DMS153 (cell line): ENCODE results near the gene MECR.

Experiments
- DNase-seq: peaks from one replicate; lab custom pipeline; 2025; lab: John Stamatoyannopoulos, UW

Gene MECR, protein sequence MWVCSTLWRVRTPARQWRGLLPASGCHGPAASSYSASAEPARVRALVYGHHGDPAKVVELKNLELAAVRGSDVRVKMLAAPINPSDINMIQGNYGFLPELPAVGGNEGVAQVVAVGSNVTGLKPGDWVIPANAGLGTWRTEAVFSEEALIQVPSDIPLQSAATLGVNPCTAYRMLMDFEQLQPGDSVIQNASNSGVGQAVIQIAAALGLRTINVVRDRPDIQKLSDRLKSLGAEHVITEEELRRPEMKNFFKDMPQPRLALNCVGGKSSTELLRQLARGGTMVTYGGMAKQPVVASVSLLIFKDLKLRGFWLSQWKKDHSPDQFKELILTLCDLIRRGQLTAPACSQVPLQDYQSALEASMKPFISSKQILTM

DNA sequence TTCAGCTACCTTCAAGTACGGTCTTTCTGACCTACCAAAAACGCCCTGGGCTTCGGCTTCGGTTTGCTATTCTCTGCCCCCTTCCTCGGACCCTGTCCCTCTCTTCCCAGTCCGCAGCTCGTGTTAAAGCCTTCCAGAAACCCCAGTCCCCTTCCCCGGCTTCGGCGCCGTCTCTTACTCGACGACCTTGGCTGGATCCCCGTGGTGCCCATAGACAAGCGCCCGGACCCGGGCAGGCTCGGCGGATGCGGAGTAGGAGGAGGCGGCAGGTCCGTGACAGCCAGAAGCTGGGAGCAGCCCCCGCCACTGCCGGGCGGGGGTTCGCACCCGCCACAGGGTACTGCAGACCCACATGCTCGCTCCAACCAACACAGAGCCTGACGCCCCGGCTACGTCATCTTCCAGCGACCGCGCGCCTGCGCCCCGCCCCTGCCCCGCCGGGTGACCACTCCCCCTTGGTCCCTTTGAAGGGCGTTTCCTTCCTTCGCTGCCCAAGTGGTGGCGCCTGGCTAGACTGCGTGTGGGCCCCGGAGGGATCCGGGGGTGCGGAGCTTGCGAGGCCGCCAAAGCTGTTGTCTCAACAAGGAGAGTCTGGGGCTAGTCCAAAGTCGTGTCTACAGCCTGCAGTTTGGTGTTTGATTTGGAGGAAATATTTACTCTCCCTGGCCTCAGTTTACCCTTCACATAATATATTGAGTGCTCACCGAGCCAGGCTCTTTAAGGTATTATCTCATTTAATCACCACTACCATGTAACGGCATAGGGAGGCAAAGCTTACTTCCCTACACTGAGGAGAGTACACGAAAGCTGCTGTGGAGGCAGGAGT, at the start of gene MECR:
Gene MECR (minus strand): TSS at position 382 of the 826 bp plus-strand sequence. CDS start 28 bp downstream, at position 354.
- DNase-seq = peak; percentile 94

DNA sequence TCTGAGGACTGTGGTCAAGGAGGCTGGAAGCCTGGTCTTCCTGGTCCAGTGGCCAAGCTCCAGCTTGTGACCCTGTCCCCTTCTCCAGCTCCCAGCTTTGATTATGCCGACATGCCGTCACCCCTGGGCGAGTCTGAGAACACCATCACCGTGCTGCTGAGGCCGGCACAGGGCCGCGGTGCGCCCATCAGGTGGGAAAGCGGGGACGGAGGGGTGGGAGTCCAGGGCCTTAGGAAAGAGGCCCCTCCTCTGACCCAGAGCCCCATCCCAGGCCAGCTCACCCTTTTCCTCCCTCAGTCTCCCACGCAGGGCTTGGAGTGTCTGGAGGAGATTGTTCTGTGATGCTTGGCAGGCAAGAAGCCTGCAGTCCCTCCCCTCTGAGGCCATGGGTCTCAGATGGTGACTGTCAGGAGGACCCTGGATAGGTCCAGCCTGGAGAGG, 49.2 kb upstream of the MECR start:
- no peak for DNase-seq

DNA sequence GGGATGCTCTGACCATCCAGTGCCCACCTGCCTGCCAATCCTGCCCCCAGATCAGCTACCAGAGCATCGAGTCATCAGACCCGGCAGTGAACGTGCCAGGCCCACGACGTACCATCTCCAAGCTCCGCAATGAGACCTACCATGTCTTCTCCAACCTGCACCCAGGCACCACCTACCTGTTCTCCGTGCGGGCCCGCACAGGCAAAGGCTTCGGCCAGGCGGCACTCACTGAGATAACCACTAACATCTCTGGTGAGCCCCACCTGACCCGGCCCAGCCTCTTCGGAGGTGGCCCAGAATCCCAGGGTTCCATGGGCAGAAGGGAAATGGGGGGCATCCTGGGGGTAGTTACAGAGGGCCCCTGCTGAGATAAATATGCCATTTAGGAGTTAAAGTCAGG, 48.7 kb upstream of the MECR start:
- no peak for DNase-seq

DNA sequence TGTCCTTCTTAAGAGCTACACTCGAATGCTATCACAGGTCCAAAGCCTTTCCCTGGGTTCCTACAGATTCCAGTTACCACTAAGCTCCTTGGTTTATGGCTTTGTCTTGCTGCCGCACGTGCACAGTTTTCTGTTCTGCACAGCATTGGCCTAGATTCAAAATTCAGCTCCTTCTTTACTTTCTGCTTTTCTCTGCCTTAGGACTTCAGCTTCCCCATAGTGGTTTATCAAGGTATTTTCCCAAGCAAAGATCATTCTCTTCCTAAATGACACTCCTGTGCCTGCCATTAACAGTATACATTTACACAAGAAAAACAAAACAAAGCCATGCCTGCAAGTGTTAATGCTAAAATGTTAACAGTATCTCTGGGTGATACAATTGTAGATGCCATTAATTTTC, 47.4 kb upstream of the MECR start:
- no peak for DNase-seq

DNA sequence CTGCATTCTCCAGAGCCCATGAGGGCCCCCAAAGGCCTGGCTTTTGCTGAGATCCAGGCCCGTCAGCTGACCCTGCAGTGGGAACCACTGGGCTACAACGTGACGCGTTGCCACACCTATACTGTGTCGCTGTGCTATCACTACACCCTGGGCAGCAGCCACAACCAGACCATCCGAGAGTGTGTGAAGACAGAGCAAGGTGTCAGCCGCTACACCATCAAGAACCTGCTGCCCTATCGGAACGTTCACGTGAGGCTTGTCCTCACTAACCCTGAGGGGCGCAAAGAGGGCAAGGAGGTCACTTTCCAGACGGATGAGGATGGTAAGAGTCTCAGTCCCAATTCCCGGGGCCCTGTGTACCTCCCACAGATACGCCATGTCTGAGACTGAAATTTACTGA, 44.7 kb upstream of the MECR start:
- DNase-seq = no peak

DNA sequence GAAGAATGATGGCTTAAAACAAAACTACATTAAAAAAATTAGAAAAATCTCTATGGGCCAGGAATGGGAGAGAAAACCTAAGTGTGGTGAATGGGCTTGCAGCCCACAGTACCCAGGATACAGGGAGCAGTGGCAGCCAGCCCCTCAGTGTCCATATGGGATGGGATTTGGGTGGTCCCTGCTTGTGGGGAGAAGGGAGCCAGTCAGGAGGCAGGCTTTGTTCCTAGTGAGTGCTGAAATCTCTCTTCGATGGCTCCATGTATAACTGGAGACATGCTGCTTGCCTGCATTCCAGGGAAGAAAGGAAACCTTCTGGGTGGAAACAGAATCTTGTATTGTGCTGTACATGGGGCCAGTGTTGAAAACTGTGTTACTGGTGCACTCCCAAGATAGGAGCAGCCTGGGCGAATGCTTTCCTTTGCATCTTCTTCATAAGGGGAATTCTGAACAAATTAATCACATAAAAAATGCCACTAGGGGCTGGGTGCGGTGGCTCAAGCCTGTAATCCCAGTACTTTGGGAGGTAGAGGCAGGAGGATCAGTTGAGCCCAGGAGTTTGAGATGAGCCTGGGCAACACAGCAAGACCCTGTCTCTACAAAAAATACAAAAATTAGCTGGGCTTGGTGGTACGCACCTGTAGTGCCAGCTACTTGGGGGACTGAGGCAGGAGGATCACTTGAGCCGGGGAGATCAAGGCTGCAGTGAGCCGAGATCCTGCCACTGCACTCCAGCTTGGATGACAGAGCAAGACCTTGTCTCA, 41.6 kb upstream of the MECR start:
- DNase-seq = no peak

DNA sequence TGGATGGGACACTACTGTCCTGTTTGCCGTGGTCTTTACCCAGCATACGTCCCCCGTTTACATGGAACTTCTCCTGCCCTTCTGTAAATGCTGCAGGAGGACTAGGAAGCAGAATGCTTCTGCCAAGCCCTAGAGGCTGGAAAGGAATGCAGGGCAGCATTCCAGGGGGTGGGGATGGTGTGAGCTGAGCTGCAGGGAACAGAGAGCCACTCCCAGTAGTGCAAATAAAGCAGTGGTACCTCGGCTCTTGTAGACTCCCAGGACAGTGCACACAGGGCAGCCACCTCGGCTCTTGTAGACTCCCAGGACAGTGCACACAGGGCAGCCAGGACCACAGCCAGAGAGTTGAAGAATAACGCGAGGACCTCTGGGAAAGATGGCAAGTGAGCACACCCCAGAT, 41.0 kb upstream of the MECR start:
- DNase-seq = no peak

DNA sequence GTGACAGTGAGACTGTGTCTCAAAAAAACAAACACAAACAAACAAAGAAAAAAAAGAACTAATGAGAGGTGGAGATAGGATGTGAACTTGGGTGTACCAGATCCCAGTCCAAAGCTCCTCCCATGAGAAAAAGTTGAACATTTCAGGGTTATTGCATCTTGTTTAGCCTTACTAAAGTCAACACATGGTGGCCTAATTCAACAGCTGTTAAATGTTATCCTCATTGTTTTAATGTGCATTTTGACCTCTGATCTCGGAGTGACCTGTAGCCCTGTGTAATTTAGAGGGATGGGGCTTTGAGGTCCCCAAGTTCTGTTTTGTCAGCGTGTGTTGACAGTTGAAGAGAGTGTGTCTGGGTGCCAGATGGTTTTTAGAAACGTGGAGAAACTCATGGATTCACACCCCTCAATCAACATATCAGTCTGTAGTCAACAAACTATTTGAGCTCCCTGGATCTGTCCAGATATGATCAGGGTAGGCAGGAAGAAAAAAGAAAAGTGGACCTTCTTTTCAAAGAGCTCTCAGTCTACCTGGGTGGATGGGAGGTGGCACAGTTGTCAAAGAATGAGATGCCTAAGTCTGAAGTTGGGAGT, 40.3 kb upstream of the MECR start:
- no peak for DNase-seq

DNA sequence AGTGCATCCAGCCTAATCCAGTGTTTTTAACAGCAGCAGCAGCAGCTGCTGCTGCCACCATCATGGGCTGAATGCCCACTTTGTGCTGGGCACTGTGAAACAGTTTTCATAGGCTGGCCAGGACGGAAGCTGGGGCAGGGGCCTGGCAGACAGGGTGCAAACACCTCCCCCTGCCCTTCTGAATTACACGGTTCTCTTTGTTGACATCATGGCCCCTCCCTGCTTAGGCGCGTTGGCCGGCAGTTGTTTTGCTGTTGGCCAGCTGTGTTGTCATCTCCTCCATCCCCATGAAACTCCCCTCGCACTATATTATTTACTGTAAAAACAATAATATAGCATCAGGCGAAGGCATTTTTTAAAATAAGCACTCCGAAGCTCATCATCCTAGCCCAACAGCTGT, 38.6 kb upstream of the MECR start:
- DNase-seq = no peak

DNA sequence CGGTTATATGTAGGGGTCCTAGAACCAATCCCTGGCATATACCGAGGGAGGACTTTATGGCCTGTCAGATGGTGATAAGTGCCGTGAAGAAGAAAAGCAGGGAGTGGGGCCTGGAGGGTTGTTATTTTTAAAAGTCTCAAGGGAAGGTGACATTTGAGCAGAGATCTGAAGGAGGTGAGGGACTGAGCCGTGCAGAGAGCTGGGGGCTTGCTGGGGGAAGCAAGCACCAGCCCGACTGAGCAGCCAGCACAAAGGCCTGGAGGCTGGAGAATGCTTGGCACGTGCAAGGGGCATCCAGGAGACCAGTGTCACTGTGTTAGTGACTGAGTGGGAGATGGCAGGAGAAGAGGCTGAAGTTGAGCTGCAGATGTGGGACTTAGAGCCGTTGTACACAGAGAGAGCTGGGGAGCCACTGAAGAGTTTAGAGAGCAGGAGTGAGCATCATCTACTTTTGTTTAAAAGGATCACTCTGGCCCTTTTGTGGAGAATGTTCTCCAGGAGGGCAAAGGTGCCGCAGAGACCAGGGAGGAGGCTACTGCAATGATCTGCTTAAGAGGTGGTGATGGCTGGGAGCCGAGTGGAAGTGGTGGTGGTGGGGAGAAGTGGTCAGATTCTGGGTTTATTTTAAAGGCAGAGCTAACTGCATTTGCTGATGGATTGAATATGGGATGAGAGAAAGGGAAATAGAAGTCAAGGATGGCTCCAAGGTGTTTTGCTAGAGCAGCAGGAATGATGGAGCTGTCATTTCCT, 36.8 kb upstream of the MECR start:
- no peak for DNase-seq

DNA sequence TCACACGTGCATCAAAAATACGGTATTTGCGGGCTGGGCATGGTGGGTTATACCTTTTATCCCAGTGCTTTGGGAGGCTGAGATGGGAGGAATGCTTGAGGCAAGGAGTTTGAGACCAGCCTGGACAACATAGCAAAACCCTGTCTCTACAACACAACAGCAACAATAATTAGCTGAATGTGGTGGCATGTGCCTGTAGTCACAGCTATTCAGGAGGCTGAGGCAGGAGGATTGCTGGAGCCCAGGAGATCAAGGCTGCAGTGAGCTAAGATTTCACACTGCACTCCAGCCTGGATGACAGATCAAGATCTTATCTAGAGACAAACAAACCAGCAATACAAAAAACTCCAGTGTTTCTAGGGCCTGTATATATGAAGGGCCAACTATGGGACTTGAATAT, 36.2 kb upstream of the MECR start:
- no peak for DNase-seq

DNA sequence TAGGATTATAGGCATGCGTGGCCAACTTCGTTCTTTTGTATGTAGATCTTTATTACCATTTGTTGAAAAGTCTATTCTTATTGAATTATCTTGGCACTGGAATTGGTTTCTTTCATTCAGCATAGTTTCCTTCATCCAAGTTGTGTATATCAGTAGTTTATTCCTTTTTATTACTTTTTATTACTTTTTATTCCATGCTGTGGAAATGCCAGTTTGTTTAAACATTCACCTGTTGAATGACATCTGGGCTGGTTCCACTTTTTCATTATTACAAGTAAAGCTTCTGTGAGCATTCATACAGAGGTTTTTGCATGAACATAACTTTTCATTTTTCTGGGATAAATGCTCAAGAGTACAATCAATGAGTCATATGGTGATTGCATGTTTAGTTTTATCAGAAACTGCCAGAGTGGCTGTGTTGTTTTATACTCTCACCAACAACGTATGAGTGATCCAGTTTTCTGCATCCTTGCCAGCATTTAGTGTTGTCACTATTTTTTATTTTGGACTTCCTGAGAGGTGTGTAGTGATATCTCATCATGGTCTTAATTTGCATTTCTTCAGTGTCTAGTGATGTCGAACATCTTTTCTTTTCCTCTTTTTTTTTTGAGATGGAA, 34.1 kb upstream of the MECR start:
- DNase-seq = no peak

DNA sequence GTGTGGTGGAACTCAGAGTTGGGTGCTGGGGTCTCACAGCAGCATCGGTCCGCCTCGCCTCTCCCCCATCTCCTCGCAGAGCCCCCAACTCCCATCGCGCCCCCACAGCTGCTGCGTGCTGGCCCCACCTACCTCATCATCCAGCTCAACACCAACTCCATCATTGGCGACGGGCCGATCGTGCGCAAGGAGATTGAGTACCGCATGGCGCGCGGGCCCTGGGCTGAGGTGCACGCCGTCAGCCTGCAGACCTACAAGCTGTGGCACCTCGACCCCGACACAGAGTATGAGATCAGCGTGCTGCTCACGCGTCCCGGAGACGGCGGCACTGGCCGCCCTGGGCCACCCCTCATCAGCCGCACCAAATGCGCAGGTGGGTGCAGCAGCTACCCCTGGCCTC, 29.8 kb upstream of the MECR start:
- DNase-seq = no peak

DNA sequence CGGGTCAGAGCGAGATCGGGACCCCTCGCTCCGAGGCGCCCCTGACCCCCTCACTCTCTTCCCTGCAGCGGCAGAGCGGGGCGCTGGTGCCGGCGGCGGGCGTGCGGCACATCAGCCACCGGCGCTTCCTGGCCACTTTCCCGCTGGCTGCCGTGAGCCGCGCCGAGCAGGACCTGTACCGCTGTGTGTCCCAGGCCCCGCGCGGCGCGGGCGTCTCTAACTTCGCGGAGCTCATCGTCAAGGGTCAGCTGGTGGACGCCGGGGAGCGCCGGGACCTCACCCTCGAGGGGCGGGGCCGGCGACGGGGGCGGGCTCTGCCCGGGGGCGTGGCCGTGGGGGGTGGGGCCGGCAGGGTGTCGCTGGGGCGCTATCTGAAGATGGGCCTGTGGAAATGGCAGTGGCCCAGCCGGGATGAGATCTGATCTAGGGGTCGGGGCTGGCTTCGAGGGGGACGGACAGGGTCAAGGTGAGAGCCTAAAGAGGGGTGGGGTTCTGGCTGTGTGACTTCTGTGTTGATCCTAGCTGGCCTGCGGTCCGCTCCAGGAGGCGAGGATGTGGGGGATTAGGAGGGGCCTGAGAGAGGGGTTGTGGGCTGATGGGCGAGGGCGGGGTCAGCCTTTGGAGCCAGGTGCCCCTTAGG, 29.2 kb upstream of the MECR start:
- DNase-seq = no peak

DNA sequence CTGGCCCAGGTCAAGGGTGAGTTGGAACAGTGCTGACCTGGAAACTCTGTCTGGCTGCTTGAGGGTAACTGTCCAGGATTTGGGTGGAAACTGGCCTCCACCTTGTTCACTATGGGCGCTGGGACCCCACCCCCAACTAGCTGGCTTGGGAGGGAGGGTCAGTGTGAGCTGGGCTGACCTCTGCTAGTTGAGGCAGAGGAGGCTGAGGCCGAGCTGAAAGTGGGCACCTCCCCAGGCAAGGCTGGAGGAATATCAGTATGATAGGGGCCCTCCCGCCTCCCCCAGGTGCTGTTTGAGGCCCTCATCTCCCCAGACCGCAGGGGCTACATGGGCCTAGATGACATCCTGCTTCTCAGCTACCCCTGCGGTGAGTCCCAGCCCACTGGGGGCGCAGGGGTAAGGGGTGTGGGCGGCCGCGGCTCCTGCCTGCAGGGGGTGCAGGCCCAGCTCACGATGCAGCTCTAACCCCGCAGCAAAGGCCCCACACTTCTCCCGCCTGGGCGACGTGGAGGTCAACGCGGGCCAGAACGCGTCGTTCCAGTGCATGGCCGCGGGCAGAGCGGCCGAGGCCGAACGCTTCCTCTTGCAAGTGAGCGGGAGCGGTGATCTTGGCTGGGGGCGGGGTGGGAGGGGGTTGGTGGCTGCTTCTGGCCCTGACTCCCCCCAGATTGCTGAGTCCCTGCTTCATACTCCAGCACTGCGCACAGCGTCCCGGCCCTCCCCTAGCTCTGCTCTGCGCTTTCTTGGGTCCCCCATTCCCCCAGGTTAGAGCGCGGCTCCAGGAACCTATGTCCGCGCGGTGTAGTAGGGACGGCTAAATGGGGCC, 28.5 kb upstream of the MECR start:
- DNase-seq = no peak

DNA sequence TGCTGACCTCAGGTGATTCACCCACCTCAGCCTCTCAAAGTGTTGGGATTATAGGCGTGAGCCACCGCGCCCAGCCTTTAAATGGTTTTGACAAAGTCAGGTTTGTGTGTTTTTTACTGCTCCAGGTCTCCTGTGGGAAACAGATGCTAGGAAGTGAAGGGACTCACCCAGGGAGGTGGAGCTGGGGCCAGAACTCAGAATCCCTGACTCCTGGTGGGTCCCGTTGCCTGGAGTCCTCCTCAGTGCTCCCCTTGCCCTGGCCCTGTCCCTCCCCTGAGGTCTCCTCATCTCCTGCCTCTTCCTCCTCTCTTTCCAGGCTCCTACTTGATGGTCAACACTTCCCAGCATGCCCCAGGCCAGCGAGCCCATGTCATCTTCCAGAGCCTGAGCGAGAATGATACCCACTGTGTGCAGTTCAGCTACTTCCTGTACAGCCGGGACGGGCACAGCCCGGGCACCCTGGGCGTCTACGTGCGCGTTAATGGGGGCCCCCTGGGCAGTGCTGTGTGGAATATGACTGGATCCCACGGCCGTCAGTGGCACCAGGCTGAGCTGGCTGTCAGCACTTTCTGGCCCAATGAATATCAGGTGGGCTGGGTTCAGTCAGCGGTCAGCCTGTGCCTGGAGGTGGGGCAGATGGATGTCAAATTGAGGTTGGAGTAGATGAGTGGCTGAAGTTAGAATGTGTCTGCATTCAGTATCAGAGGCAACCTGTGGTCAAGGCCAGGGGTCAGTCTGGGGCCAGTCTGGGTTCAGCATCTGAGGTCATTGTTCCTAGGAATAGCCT, 27.6 kb upstream of the MECR start:
- no peak for DNase-seq

DNA sequence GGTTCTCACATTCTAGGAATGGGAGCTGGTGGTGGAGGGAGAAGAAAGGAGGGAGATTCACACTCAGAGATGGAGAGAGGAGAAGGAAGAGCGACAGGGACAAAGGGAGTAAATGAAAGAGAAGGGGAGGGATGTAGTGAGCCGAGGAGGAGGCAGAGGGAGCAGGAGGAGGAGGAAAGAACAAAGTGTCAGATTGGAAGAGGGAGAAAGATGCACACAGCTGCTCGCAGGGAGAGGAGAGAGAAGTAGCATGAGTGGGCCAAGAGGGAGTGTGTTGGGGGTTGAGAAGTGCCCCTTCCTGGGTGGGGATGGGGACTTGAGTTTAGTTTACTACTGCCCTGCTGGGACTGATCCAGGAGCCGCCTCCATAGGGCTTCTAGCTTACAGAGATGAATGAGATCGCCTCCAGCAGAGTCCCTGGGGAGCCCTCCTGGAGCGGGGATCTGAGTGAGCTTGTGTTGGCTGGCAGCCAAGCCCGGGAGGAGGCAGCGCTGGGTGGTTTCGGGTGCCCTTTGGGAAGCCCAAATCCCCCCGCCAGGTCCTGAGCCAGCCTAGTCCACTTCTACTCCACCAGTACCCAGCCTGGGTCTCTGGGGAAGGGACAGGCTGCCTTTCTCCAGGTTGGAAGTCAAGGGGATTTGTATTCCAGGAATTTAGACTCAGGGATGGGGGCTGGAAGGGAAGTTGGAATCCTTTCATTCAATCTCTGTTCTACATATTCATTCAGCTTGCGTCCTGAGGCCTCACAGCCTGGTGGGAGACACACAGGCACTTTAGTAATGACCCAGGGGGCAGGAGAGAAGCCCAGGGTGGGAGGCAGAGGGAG, 26.5 kb upstream of the MECR start:
- DNase-seq = peak; percentile 94

DNA sequence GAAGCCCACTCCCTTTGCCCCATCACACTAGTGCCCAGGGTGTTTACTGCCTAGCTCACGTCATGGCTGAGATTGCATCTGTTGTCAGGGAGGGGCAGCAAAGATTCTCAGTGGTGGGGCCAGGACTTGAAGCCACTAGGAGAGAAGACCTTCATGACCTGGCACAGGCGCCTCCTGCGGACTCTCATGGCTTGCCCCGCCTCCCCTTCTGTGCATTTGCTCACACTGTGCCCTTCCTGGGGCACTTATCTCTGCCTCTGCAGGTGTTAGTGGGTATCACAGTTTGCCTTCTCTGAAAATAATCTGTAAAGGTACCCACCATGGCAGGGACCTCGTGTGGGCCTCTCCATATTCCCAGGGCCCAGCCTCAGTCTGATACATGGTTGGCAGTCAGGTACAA, 25.7 kb upstream of the MECR start:
- peak; percentile 60 for DNase-seq
